Glomerular endothelial cell (primary cell): ENCODE results near the gene STK32B. TPM values are rescaled to one million over a fixed set of nuclear protein-coding genes. Genes with fewer than 3 reads are reported as not detected.
"Not testable (repeated sequence)": the region's sequence is repeated elsewhere in the genome, so short reads cannot be mapped to it uniquely, and the experiment has no call there.

Source experiments
- DNase-seq: peaks from one replicate; pipeline ENCODE4 v3.0.0-alpha.2; 2011; ENCODE audit warnings: low read depth, low spot score; ENCODE audit errors: extremely low read depth
- total RNA-seq: library from RNA; depleted of rRNA; stranded (reverse); fragments of >200 nt; gene quantifications from 2 replicates; pipeline ENCODE4 v1.2.3, GENCODE V29; 2015

STK32B gene
- total RNA-seq, result 25.4 and 29.0 TPM in 2 replicates

DNA sequence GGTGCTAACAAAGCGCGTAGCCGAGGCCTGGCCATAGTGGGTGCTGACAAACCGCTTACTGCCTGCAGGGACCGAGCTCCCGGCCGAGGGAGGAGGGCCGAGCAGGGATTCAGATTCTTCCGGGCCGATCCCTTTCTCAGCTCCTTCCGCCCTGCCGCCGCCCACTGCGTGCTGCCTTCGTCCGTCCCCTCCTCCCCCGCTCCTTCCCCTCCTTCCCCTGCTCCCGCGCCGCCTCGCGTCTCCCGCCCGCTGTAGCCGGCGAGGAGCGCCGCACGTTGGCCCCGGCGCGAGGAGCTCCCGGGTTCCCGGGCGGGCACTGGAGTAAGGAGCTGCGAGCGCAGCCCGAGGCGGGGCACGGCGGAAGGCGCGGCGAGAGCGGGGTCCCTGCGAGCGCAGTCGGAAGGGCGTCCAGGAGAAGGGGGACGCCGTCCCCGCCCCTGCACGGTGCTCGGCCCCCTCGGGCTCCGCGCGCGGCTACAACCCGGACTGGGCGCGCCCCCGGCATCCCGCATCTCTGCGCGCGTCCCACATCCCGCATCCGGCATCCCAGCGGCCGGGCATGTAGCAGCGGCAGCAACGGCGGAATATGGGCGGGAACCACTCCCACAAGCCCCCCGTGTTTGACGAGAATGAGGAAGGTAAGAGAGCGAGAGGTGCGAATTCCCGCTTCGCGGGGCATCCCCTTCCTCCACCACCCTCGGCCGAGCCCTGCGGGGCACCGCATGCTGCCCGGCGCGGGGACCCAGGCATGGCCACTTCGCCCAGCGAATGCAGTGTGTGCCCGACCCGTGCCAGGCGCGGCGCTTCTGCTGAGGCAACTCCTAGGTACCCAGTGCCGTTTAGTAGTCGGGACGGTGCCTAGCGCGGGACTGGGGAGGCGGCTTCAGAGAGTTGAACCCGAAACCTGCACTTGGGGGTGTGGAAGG, at the start of gene STK32B:
TSS of gene STK32B (plus strand) at position 203 of the 926 bp plus-strand sequence.
- DNase-seq, result no peak

DNA sequence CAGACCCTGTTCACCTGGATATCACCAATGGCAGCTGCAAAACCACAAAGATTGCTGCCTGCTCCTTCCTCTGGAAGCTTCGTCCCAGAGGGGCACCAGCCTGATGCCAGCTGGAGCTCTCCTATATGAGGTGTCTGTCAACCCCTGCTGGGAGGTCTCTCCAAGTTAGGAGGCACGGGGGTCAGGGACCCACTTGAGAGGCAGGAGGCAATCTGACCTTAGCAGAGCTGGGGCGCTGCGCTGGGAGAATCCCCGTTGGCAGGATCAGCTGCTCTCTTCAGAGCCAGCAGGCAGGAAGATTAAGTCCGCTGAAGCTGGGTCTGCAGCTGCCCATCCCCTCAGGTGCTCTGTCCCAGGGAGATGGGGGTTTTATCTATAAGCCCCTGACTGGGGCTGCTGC, 49.6 kb upstream of the STK32B start:
- not testable (repeated sequence) for DNase-seq

DNA sequence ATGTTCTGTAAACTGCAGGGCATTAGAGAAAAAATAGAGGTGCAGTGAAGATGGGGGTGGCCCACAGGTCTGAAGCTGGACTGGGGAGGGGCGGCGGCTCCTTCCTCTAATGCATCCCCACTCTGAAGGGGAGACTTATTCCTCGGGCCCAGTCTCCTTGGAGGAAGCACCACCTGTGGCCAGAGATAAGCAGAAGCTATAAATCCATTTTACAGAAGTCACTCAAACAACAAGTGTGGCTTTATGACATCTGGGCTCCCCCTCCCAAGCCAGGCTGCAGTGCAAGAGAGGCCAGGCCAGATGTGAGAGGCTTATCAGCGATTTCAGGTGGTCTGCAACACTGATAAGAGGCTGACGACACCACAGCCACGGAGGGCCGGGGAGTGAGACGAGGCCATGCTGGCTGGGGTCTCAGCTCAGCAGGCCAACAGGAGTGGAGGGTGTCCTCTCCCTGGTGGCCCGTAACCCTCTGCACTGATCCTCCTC, 47.9 kb upstream of the STK32B start:
- no peak for DNase-seq

DNA sequence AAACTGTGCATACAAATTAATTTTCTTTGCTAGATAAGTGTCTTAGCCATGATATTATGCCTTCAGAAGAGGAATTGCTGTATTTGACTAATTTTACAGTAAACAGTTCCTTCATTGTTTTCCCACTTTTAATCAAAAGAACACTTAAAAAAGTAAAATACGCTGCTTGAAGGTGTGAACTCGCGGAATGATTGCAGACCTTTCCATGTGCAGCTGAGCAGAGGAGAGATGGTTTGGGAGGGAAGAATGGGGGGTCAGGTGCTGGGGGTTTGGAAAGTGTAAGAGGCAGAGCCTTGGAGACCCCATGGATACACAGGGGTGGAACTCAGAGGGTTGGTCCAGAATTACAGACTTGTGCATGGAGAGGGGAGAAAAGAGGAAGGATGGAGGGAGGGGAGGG, 47.4 kb upstream of the STK32B start:
- no peak for DNase-seq

DNA sequence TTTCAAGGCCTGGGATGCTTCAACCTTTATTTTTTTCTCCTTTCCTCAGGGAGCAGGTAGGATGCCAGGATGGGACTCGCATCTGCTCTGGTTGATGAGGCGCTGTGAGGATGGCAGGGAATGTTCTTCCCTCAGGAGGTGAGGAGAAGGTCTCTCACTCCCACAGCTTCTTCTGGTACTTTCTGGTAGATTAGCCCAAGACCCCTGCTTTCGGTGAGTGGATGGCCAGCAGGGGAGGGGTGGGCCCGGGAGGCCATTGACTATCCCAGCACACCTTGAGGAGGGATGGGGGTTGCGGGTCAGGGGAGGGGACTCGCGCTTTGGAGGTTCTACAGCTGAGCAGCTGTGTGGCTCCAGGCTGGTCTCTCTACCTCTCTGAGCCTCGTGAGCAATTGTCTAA, 46.8 kb upstream of the STK32B start:
- no peak for DNase-seq

DNA sequence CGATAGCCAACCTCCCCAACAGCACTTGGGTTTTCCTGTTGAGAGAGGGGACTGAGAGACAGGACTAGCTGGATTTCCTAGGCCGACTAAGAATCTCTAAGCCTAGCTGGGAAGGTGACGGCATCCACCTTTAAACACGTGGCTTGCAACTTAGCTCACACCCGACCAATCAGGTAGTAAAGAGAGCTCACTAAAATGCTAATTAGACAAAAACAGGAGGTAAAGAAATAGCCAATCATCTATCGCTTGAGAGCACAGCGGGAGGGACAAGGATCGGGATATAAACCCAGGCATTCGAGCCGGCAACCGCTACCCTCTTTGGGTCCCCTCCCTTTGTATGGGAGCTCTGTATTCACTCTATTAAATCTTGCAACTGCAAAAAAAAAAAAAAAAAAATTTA, 44.3 kb upstream of the STK32B start:
- not testable (repeated sequence) for DNase-seq

DNA sequence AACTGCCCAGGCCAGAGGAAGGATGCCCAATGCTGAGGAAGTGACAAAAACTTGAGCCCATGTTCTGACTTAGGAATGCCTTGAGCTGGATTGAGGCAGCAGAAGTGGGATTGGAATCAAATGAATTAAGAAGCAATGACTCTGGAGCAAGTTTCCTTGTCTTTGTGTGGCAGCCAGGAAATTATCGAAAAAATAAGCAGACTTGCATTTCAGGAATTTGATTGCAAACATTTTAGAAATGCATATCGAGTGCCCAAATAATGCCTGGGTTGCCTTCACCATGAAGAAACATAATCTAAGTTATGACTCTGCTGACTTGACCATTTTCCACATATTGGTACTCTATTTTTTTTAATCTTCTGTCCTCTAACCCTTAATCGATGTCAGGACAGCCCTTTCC, 41.5 kb upstream of the STK32B start:
- no peak for DNase-seq

DNA sequence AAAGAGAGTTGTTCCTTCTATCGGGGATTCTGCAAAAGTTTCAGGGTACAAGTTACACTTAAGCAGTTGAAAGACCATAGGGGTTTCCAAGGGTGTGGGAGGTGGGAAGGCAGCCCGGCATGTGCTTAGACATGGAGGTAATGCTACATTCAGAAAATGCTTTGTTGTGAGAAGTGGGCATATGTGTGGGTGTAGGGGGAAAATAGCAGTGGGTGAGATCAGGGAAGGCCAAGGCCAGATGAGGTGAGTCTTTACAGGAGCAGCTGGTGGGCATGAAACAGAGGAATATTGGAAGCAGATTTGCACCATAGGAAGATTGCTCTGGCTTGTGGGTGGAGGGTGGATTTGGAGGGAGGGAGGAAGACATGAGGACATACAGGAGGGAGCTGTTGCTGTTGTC, 40.3 kb upstream of the STK32B start:
- DNase-seq, result no peak

DNA sequence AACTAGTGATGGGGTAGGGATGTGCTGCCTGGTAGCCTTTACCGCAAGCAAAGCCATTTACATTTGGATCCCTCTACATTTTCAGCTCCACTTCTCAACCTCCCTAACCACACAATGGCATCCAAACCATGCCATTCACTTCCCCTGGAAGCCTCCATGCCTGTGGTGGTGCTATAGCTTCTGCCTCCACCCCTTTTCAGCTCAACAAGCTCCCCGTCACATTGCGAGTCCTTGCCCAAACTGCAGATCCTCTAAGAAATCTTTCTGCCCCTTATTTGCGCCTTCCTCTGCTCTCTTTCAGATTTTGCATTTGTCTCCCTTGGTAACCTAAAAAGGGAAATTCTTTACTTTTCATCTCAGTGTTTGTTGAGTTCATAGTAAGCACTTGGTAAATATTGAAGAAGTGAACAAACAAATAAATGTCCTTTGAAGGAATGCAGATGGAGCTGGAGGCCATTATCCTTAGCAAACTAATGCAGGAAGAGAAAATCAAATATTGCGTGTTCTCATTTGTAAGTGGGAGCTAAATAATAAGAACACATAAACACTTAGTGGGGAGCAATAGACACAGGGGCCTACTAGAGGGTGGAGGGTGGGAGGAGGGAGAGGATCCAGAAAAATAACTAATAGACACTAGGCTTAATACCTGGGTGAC, 38.9 kb upstream of the STK32B start:
- DNase-seq, result no peak

DNA sequence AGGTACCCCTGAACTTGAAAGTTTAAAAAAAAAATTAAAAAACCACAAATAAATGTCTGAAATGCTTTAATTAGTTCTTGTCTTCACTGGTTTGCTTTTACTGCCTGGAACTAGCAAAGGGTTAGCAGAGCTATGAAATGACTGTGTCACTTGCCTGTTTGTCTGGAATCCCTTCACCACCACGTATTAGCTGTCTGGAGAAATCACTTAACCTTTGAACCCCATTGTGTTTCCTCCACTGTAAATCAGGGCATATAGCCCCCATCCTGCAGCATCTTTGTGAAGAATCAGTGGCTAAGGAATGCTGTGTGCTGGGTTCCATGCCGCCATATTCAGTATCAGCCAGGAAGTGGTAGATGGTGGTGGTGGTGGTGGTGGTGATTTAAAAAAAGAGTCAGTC, 38.3 kb upstream of the STK32B start:
- no peak for DNase-seq

DNA sequence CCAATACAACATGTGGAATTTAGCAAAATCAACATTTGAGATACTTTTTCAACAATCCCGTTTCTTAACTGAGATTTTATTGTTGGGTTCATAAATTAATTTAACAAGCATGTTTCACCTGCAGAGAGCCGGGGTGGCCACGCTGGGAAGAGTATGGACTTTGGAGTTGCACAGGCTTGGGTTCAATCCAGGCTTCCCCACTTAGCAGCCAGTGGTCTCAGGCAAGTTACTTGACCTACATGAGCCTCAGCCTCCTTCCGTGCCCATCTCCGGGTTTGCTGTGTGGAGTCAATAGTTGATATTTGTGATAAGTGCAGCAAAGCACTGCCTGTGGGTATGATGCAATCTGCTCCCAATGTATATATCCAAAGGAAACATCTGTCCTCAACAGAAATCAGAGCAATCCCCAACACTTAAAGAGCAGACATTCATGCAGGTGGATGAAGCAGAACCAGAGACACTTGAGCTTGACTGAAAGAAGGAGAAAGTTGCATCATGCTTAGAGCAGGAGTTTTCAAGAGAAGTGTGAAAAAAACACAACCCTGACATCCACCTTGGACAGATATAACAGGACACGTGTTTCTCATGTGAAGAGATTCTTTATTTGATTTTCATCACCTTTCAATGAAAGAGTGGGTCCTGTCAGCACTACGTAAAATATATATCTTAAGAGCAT, 37.1 kb upstream of the STK32B start:
- DNase-seq, result no peak

DNA sequence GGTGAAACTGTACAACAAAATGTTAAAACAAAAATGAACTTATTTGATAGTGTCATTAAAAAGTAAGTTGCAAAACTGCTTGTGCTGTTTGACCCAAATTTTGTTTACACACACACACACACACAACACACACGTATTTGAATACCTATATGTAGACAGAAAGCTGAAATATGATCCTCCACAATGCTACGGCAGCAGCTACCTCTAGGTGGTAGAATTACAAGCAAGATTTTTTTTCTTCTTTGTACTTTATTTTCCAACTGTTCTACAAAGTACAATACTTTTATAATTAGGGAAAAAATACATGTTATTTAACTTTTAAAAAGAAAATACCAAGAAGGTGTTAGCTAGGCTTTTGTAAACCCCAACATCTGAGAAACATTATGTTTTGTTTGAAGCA, 33.2 kb upstream of the STK32B start:
- DNase-seq, result no peak

DNA sequence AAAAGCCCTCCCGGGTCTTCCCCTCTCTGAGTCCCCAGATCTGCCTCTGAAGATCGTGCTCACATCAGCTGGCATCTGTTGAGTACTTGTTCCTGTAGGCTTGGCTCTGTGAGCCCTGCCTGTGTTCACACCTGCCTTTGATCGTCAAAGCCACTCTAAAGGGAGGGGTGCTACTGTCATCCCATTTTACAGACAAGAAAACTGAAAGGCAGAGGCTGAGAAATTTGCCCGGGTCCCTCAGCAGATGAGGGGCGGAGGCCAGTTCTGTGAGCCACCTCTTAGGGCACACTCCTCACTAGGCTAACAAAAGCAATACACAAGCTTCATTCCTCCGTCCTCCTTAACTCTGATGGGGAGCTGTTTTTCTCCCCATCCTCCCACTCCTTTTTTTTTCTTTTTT, 32.7 kb upstream of the STK32B start:
- no peak for DNase-seq

DNA sequence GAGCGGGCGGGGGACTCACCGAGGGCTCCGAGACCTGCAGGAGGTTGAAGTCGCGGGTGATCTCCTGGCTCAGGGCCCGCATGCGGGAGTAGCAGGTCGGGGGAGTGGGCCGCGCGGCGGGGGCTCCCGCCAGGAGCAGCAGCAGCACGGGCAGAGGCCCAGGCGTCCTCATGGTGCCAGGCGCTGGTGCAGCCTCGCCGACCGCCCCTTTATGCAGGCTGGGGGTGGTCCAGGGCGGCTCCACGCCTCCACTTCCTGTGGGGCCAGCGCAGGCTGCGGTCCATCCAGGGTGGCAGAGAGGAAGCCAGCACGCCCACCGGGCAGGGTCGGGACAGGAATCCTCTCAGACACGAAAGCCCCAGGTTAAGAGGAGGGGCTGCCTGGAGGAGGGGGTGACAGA, 32.0 kb upstream of the STK32B start, which contains the start of gene CYTL1:
TSS of gene CYTL1 (minus strand) at position 185 of the 400 bp plus-strand sequence. CDS start at position 172, 13 bp downstream.
- DNase-seq, result no peak

DNA sequence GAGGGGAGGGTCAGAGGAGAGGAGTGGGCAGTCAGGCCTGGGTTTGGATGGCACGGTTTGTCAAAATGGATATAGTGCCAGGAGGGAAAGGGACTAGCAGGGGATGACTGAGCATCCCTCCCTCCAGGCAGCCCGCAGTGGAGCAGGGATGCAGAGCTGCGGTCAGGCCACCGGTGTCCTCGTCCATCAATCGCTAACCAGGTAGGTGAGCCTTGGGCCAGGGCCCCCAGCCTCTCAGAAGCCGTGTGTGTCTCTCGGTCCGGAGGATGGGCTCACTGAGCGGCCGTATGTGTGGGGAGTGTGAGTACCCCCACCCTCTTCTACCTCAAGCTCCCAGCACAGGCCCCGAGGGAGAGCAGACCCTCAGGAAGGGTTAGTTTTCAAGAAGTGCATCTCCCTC, 31.5 kb upstream of the STK32B start:
- DNase-seq, result no peak

DNA sequence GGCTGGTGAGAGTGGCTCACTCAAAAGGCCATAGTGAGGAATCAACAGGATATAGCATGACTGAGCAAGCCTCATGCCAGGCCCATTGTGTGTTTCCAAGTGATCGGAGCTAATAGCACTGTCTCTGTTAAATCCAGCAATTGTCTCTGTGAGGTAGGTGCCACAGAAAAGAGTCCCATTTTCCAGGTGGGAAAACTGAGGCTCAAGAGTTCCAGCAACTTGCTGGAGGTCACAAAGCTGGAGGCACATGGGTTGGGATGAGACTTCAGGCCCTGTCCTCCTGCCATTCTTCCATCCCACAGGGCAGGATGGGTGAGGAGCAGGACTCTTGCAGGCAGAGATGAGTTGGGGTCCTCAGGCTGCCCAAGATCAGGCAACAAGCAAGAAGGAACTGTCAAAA, 30.9 kb upstream of the STK32B start:
- DNase-seq, result no peak

DNA sequence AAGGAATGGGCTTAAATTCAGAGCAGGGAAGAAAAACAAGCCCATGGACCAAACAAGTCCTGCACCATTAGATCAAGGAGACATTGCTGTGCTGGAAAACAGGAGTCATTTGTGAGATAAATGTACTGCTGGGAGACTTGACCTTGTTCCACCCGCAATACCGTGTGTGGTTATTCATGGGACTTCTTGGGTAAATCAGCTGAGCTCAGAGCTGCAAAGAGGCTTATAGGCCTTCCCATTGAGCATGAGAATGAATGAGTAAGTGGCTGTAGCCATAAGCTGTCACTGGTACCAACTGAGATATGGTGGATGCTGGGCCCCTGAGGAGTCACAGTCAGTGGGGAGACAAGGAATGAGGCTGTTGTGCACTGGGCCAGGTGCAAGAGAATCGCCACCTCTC, 29.7 kb upstream of the STK32B start:
- no peak for DNase-seq

DNA sequence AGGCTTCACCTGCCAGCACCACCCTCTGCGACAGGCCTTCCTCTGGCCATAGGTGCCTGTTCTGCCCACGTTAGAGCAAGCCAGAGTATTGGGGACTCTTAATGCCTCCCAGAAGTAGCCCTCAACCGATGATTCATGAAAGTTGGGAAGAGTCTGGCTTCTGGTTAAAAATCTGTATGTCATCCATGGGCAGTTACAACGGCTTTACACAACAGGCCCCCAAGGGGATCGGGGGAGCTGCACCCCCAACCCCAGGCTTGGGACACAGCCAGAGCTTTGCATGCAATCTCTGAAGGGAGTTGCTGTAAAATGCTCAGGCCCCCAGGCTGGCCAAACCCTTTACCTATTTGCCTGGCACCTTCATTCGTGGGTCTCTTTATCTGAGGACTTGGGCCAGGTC, 26.6 kb upstream of the STK32B start:
- no peak for DNase-seq

DNA sequence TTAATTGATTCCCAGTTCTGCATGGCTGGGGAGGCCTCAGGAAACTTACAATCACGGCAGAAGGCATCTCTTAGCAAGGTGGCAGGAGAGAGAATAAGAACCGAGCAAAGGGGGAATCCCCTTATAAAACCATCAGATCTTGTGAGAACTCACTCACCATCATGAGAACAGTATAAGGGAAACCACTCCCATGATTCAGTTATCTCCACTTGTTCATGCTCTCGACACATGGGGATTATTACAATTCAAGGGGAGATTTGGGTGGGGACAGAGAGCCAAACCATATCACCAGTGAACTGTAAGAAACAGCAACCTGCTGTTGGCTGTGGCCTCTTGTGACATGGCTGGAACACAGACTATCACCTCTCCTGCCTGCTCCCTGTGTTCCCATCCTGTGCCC, 24.9 kb upstream of the STK32B start:
- DNase-seq, result no peak

DNA sequence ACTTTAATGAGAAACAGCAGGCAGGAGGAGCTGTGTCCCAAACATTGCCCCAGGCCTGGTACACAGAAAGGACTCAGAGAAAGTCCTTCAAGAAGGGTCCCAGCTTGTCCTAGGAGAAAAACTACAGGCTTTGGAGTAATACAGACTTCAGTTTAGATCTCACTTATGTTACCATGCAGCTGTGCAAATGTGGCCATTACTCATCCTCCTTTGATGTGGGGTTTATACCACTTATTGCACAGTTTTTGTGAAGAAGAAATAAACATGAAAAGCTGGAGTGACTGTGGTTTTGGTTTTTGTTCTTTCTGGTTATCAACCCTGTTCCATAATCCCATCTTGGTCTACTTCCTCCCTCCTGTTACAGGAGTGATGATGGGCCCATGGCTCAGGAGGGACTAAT, 23.9 kb upstream of the STK32B start:
- no peak for DNase-seq

DNA sequence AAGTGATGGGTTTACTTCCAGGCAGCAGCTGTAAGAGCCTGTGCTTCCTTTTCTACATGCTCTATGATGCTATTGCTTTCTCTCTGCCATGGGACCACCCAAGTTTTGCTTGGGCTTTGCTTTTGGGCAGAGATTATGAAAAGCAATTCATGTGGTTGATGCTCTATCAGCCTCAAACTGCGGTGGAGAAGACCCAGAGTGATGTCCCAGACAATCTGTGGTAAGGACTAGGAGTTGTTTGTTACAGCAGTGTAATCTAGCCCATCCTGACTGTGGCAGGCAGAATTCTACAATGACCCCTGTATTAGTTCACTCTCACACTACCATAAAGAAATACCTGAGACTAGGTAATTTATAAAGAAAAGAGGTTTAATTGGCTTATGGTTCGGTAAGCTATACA, 22.8 kb upstream of the STK32B start:
- no peak for DNase-seq
